PC-3 (cell line): ENCODE data around the gene MUC6. TPM values are rescaled to one million over a fixed set of nuclear protein-coding genes. Genes with fewer than 3 reads are reported as not detected.
A peak's percentile ranks its signal among the peaks of the same experiment; 100 is the strongest.

Experiments used
- ATAC-seq: fragments of 200-7000 bp; cut with Tn5 transposase; 2 replicates; pipeline ENCODE4 v1.9.1; 2020; ENCODE audit warnings: mild to moderate bottlenecking, moderate library complexity
- BruUV-seq: library from RNA; stranded (reverse); fragments of 400-500 nt; replicated peaks from 2 replicates; lab custom pipeline; 2021; lab: Mats Ljungman, UMichigan
- CTCF ChIA-PET: fragments of 300-600 bp; sonication (Branson Sonifier 250); formaldehyde crosslinking; loops from one replicate; lab custom pipeline; 2022; ENCODE audit warnings: antibody characterized with exemption; lab: Charles Lee
- POLR2A ChIA-PET: fragments of 300-600 bp; sonication (Branson Sonifier 250); formaldehyde crosslinking; loops from one replicate; lab custom pipeline; 2022; ENCODE audit warnings: antibody characterized with exemption; ENCODE audit not compliant: unreplicated experiment; lab: Charles Lee
- DNase-seq: peaks from one replicate; pipeline ENCODE4 v3.0.0-alpha.2; 2015
- H2AFZ ChIP-seq: fragments of 300-600 bp; sonication (generic); 2 replicates; pipeline ENCODE4 v1.6.0; 2016; ENCODE audit warnings: antibody characterized with exemption, low read length
- H3F3A ChIP-seq: fragments of 300-600 bp; sonication (generic); one replicate; pipeline ENCODE4 v1.6.0; 2017; ENCODE audit warnings: antibody characterized with exemption, low read length, control low read depth, mild to moderate bottlenecking; ENCODE audit not compliant: unreplicated experiment
- H3K27ac ChIP-seq: fragments of 300-600 bp; sonication (generic); 2 replicates; pipeline ENCODE4 v1.5.1; 2016; ENCODE audit warnings: mild to moderate bottlenecking, low read length
- H3K27me3 ChIP-seq: fragments of 300-600 bp; sonication (generic); 2 replicates; pipeline ENCODE4 v1.6.1; 2016; ENCODE audit warnings: low read length, mixed read lengths
- H3K36me3 ChIP-seq: fragments of 300-600 bp; sonication (generic); 2 replicates; pipeline ENCODE4 v1.6.1; 2016; ENCODE audit warnings: low read depth, mixed run types, low read length, mixed read lengths
- H3K4me1 ChIP-seq: fragments of 300-600 bp; sonication (generic); 2 replicates; pipeline ENCODE4 v1.5.1; 2016; ENCODE audit warnings: low read length; ENCODE audit not compliant: insufficient read depth
- H3K4me2 ChIP-seq: fragments of 300-600 bp; sonication (generic); 2 replicates; pipeline ENCODE4 v1.6.0; 2016; ENCODE audit warnings: low read length
- H3K4me3 ChIP-seq: fragments of 300-600 bp; sonication (generic); 2 replicates; pipeline ENCODE4 v1.5.1; 2016; ENCODE audit warnings: mild to moderate bottlenecking, low read length, mixed read lengths
- H3K79me2 ChIP-seq: fragments of 300-600 bp; sonication (generic); 2 replicates; pipeline ENCODE4 v1.6.1; 2017; ENCODE audit warnings: low read length, mixed read lengths
- H3K9ac ChIP-seq: fragments of 300-600 bp; sonication (generic); 2 replicates; pipeline ENCODE4 v1.6.0; 2016; ENCODE audit warnings: mild to moderate bottlenecking, low read length
- H3K9me2 ChIP-seq: fragments of 300-600 bp; sonication (generic); replicated peaks from 2 replicates; pipeline ENCODE4 v1.6.1; 2016; ENCODE audit warnings: mixed run types, low read length, mixed read lengths
- H3K9me3 ChIP-seq: fragments of 300-600 bp; sonication (generic); 2 replicates; pipeline ENCODE4 v1.6.1; 2016; ENCODE audit warnings: low read length, mixed read lengths
- H4K20me1 ChIP-seq: fragments of 300-600 bp; sonication (generic); 2 replicates; pipeline ENCODE4 v1.6.1; 2016; ENCODE audit warnings: low read length, mixed read lengths
- EZH2 ChIP-seq: fragments of 300-600 bp; sonication (generic); IDR thresholded peaks from one replicate; pipeline ENCODE4 v1.6.1; 2017; ENCODE audit warnings: antibody characterized with exemption, mild to moderate bottlenecking, low read length; ENCODE audit not compliant: unreplicated experiment
- EZH2phosphoT487 ChIP-seq: fragments of 300-600 bp; sonication (generic); IDR thresholded peaks from 2 replicates; pipeline ENCODE4 v1.6.1; 2018; ENCODE audit warnings: mild to moderate bottlenecking, antibody characterized with exemption, low read length, borderline replicate concordance
- intact Hi-C: fragments of 100-400 bp; cut with micrococcal nuclease; formaldehyde crosslinking; loops from 2 replicates; pipeline ENCODE4 v1.9.0; 2023
- total RNA-seq: library from RNA; depleted of rRNA; stranded (reverse); fragments of >200 nt; gene quantifications from 2 replicates; pipeline ENCODE4 v1.2.3, GENCODE V29; 2014
- TF ChIP-seq, protein P1 (sequence below): fragments of 300-600 bp; sonication (generic); conservative IDR thresholded peaks from 2 replicates; pipeline ENCODE4 v1.5.1; 2017; ENCODE audit warnings: antibody characterized with exemption, low read depth, mild to moderate bottlenecking, low read length

MUC6 gene
- total RNA-seq, 1 experiment from 2014 or later = 0.18 TPM

DNA sequence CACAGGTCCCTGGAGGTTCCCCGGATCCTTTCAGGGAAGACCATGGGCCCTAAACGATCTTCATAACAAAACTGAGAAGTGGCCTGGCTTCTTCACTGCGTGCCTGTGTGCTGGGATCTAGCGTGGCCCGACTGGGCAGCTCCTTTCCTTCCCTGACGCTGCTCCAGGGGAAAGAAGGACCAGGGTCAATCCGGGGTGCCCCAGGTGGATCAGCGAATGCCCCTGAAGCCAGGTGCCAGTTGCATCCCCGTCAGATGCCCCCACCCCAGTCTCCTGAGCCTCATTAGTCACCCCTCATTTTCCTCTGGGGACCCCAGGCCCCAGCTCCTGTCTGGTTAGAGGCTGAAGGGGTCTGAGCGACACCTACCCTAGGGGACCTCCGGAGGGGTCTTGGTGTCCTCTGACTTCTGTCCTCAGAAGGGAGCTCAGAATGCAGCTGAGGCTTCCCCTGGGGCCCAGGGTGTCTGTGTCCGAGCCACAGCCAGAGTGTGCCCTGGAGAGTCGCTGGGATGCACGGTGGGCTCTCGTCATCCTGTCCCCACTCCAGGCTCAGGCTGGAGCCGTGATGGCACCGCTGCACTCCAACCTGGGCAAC lies 18.7 kb upstream of the MUC6 start:
- intact Hi-C loops = no loop called here
- CTCF ChIA-PET = interaction anchor here (1.0 kb wide), 1 partner anchor 18 kb away, joined by 3 read pairs; no protein-coding TSS in a partner anchor

DNA sequence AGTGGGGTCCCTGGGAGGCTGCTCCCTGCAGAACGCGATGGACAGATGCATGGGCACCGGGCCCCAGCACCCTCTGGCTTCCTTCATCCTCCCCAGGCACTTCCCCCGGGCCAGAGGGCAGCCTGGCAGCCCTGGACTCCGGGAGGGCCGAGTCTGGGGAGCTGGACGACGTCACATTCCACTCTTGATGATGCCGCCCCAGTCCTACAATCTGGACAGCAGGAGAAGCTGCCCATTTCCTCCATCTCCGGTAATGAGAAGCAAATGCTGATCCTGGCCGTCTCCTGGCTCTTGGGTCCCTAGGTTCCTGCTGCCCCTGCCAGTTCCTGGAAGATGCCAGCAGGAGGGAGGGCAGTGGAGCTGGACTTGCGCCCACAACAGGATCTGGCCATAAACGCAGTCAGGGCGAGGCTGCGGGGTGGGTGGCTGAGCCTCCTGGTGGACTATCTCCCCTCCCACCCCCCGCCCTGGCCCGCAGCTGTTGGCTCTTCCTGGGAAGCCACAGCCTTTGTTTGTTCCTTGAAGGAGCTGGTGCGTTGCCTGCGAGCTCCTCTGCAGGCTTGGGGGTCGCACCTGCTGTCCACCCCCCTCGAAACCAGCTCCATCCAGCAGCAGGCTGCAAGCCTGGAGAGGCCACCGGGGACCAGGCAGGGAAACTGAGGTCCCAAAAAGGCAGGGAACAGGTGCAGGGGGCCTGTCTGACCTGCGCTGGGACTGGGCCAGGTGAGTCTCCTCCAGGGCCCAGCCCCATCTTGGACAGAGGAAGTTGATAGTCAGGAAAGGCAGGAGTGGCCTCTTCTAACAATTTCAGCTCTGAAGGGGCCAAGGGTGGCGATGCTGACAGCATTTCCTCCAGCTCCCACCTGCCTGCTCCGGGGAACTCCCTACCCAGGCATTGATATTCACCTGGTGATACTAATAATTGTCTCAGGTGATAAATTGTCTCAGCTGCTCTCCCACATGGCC lies 17.9 kb upstream of the MUC6 start:
- intact Hi-C loops = loop anchor here (1.0 to 5.0 kb wide), 2 partner anchors 19 to 212 kb away; partner anchors contain the start of genes POLR2L and TSPAN4
- Histone ChIP-seq H3K4me2 (peak overlapping the region; percentile 88), H3K4me1 (peaks cover 40% of the 10 kb centered on the region), H3F3A (no peaks in the 10 kb centered on the region), H4K20me1 (no peaks in the 10 kb centered on the region), H3K36me3 (no peaks in the 10 kb centered on the region), H3K9me2 (no peaks in the 10 kb centered on the region), H3K27me3 (no peaks in the 10 kb centered on the region), H2AFZ (no peak overlapping the region), H3K4me3 (peak overlapping the region; percentile 61), H3K79me2 (no peaks in the 10 kb centered on the region), H3K27ac (peak overlapping the region; percentile 99), H3K9ac (peak overlapping the region; percentile 99), H3K9me3 (no peaks in the 10 kb centered on the region)
- TF ChIP-seq EZH2 = no peak
- TF ChIP-seq EZH2phosphoT487 = no peak
- TF ChIP-seq, protein P1, sequence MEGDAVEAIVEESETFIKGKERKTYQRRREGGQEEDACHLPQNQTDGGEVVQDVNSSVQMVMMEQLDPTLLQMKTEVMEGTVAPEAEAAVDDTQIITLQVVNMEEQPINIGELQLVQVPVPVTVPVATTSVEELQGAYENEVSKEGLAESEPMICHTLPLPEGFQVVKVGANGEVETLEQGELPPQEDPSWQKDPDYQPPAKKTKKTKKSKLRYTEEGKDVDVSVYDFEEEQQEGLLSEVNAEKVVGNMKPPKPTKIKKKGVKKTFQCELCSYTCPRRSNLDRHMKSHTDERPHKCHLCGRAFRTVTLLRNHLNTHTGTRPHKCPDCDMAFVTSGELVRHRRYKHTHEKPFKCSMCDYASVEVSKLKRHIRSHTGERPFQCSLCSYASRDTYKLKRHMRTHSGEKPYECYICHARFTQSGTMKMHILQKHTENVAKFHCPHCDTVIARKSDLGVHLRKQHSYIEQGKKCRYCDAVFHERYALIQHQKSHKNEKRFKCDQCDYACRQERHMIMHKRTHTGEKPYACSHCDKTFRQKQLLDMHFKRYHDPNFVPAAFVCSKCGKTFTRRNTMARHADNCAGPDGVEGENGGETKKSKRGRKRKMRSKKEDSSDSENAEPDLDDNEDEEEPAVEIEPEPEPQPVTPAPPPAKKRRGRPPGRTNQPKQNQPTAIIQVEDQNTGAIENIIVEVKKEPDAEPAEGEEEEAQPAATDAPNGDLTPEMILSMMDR = no peak; the same call in 1 of the 2 replicates
- DNase-seq (peak; percentile 83), ATAC-seq (peak; percentile 44)
- POLR2A ChIA-PET = interaction anchor here (0.6 to 1.7 kb wide), 5 partner anchors 14 to 156 kb away, joined by 3 to 38 read pairs (median 5); partner anchors contain the start of gene CHID1
- CTCF ChIA-PET = interaction anchor here (0.7 to 1.0 kb wide), 2 partner anchors 19 to 179 kb away, joined by 3 read pairs; no protein-coding TSS in a partner anchor
- BruUV-seq = TSS peak; percentile 87

More for the DNA sequence above, 18.7 kb upstream of the MUC6 start:
- Histone ChIP-seq H3F3A (no peaks in the 10 kb centered on the region), H3K9me2 (no peaks in the 10 kb centered on the region), H3K27me3 (no peaks in the 10 kb centered on the region), H3K9me3 (no peaks in the 10 kb centered on the region), H3K27ac (peak overlapping the region; percentile 99), H3K9ac (peak overlapping the region; percentile 99), H3K79me2 (no peaks in the 10 kb centered on the region), H3K4me2 (peak overlapping the region; percentile 88), H2AFZ (no peak overlapping the region), H4K20me1 (no peaks in the 10 kb centered on the region), H3K4me3 (peak overlapping the region; percentile 61; the same call in 1 of the 2 replicates), H3K36me3 (no peaks in the 10 kb centered on the region), H3K4me1 (peaks cover 46% of the 10 kb centered on the region)
- DNase-seq (no peak), ATAC-seq (no peak)
- BruUV-seq = TSS peak; percentile 68
- POLR2A ChIA-PET = interaction anchor here (0.6 to 1.7 kb wide), 4 partner anchors 13 to 157 kb away, joined by 3 to 38 read pairs (median 11); no protein-coding TSS in a partner anchor
- TF ChIP-seq EZH2phosphoT487 (no peak), EZH2 (no peak)
- TF ChIP-seq, protein P1 = no peak
